Measurements from ENCODE around the gene KIAA1549. TPM values are rescaled to one million over a fixed set of nuclear protein-coding genes. Genes with fewer than 3 reads are reported as not detected.

The KIAA1549 gene
- total and polyA plus RNA-seq, 7 donors = 0.46 to 4.4 (median 1.4) TPM

- H3K9me3 ChIP-seq = no peaks in the 10 kb centered on the region
- TF ChIP-seq CTCF (IDR thresholded peaks at IDR 0.05) = no peak
- H3K27ac ChIP-seq = no peak overlapping the region
- H3K4me1 ChIP-seq = no peaks in the 10 kb centered on the region
- H3K4me3 ChIP-seq = no peak overlapping the region
- WGBS, 3 donors = 63 to 85% (median 78%) methylated on average over 4 of the region's 4 CpGs
- H3K27me3 ChIP-seq (ENCODE audit: insufficient read depth in 3 of 3, low read length in 2 of 3) = no peaks in the 10 kb centered on the region
- ATAC-seq (no peak), DNase-seq (no peak)
- peaks cover 0 to 1% of the 10 kb centered on the region in 2 donors for H3K36me3 ChIP-seq (ENCODE audit: insufficient read depth in 1 of 2, low read depth in 1 of 2)
- intact Hi-C loops (cut with DNase I) = no loop called here
These were observed 41.1 kb upstream of the KIAA1549 start for GRCh38 chr7:139022286-139022685.

- DNase-seq (no peak), ATAC-seq (no peak)
- Histone ChIP-seq H3K27ac (no peak overlapping the region), H3K4me3 (no peak overlapping the region), H3K27me3 (ENCODE audit: insufficient read depth in 3 of 3, low read length in 2 of 3) (no peaks in the 10 kb centered on the region), H3K9me3 (no peaks in the 10 kb centered on the region), H3K4me1 (no peaks in the 10 kb centered on the region), H3K36me3 (ENCODE audit: insufficient read depth in 1 of 2, low read depth in 1 of 2) (no peaks in the 10 kb centered on the region)
- TF ChIP-seq CTCF (IDR thresholded peaks at IDR 0.05) = no peak
- WGBS, 3 donors = 65 to 74% (median 69%) methylated on average over 3 of the region's 3 CpGs
- intact Hi-C loops (cut with DNase I) = loop anchor here in 1 of 2 donors (5.0 kb wide), 1 partner anchor 58 kb away; no protein-coding TSS in a partner anchor
These were observed 37.7 kb upstream of the KIAA1549 start for GRCh38 chr7:139018910-139019309.

GRCh38 chr7:139016931-139017511 lies 35.8 kb upstream of the KIAA1549 start:
- ATAC-seq = peak in 3 of 4 donors; percentile 51 to 68 (median 61)

GRCh38 chr7:139011373-139011772 lies 30.2 kb upstream of the KIAA1549 start:
- WGBS, 3 donors = 86 to 90% (median 89%) methylated on average over 3 of the region's 3 CpGs
- H3K4me3 ChIP-seq = no peak overlapping the region
- no peaks in the 10 kb centered on the region for H3K4me1 ChIP-seq
- H3K36me3 ChIP-seq (ENCODE audit: insufficient read depth in 1 of 2, low read depth in 1 of 2) = no peaks in the 10 kb centered on the region
- H3K27ac ChIP-seq = no peak overlapping the region
- TF ChIP-seq CTCF (IDR thresholded peaks at IDR 0.05) = no peak
- intact Hi-C loops (cut with DNase I) = no loop called here
- H3K27me3 ChIP-seq (ENCODE audit: insufficient read depth in 3 of 3, low read length in 2 of 3) = no peaks in the 10 kb centered on the region
- ATAC-seq (no peak), DNase-seq (no peak)
- H3K9me3 ChIP-seq = no peaks in the 10 kb centered on the region

More at GRCh38 chr7:139016931-139017511, 35.8 kb upstream of the KIAA1549 start:
- H3K4me3 ChIP-seq = no peak overlapping the region
- no peak overlapping the region for H3K27ac ChIP-seq
- TF ChIP-seq CTCF (IDR thresholded peaks at IDR 0.05) = peak; percentile 61
- H3K27me3 ChIP-seq (ENCODE audit: insufficient read depth in 3 of 3, low read length in 2 of 3) = no peaks in the 10 kb centered on the region
- intact Hi-C loops (cut with DNase I) = loop anchor here in 1 of 2 donors (5.0 kb wide), 1 partner anchor 60 kb away; no protein-coding TSS in a partner anchor
- peak in 1 of 2 donors; percentile 35 for DNase-seq
- WGBS, 3 donors = 25 to 31% (median 26%) methylated on average over 7 of the region's 7 CpGs
- H3K36me3 ChIP-seq (ENCODE audit: insufficient read depth in 1 of 2, low read depth in 1 of 2) = no peaks in the 10 kb centered on the region
- H3K4me1 ChIP-seq = no peaks in the 10 kb centered on the region
- H3K9me3 ChIP-seq = no peaks in the 10 kb centered on the region

Data from psoas muscle (tissue), 8 donors.